H1 (cell line): ENCODE data around the gene POGZ. TPM values are rescaled to one million over a fixed set of nuclear protein-coding genes. Genes with fewer than 3 reads are reported as not detected.

Experiments
- CTCF ChIA-PET: fragments of 300-600 bp; sonication (Branson Sonifier 250); formaldehyde crosslinking; loops from one replicate; lab custom pipeline; 2021; ENCODE audit not compliant: partially characterized antibody; lab: Charles Lee
- POLR2A ChIA-PET: fragments of 300-600 bp; sonication (Branson Sonifier 250); formaldehyde crosslinking; loops from one replicate; lab custom pipeline; 2021; ENCODE audit warnings: inconsistent platforms; ENCODE audit not compliant: partially characterized antibody; lab: Charles Lee
- DNase-seq, 2 experiments: peaks; one replicate each; pipeline versions ENCODE4 v3.0.0 to v3.0.0-alpha.2; 2010 to 2022; ENCODE audit warnings: low spot score in 2 of 2, low read depth in 1 of 2, mixed read lengths in 1 of 2
- FAIRE-seq: peaks from 2 replicates; lab custom pipeline; 2011; peaks lifted over from hg19 to GRCh38; lab: Jason Lieb, UNC
- H2AFZ ChIP-seq: 2 replicates; pipeline ENCODE4 v1.8.1; 2012; ENCODE audit warnings: low read length, inconsistent platforms
- H2AK5ac ChIP-seq: 2 replicates; pipeline ENCODE4 v1.6.1; 2013; ENCODE audit warnings: low read depth, low read length
- H2BK120ac ChIP-seq: replicated peaks from 2 replicates; pipeline ENCODE3; 2013; ENCODE audit warnings: low read depth, low read length, inconsistent platforms
- H2BK12ac ChIP-seq: 2 replicates; pipeline ENCODE4 v1.6.1; 2013; ENCODE audit warnings: low read depth, low read length
- H2BK15ac ChIP-seq: 2 replicates; pipeline ENCODE4 v1.6.1; 2013; ENCODE audit warnings: low read length
- H2BK20ac ChIP-seq: 2 replicates; pipeline ENCODE4 v1.6.1; 2013; ENCODE audit warnings: low read length
- H2BK5ac ChIP-seq: 2 replicates; pipeline ENCODE4 v1.6.1; 2013; ENCODE audit warnings: low read depth, low read length
- H3K14ac ChIP-seq: 2 replicates; pipeline ENCODE4 v1.6.1; 2013; ENCODE audit warnings: inconsistent platforms; ENCODE audit not compliant: insufficient read length
- H3K18ac ChIP-seq: 2 replicates; pipeline ENCODE4 v1.6.1; 2013; ENCODE audit warnings: low read length; ENCODE audit errors: extremely low read depth
- H3K23ac ChIP-seq: 2 replicates; pipeline ENCODE4 v1.6.1; 2013; ENCODE audit warnings: inconsistent platforms; ENCODE audit not compliant: insufficient read length
- H3K23me2 ChIP-seq: 2 replicates; pipeline ENCODE4 v1.6.1; 2013; ENCODE audit warnings: low read depth, low read length
- H3K27ac ChIP-seq: 2 replicates; pipeline ENCODE4 v1.6.1; 2011; ENCODE audit warnings: low read depth, low read length, inconsistent platforms
- H3K27me3 ChIP-seq, 4 experiments: replicated peaks in 1 of 4; 1 replicate in 1 of 4; 2 replicates in 3 of 4; pipeline versions ENCODE4 v1.6.1 to v1.8.1; 2011 to 2013; ENCODE audit warnings: low read length in 3 of 4, mild to moderate bottlenecking in 3 of 4, inconsistent platforms in 2 of 4, mixed read lengths in 2 of 4, moderate library complexity in 1 of 4; ENCODE audit not compliant: control insufficient read depth in 3 of 4, insufficient read depth in 3 of 4; ENCODE audit errors: extremely low read depth in 1 of 4
- H3K36me3 ChIP-seq, 4 experiments: 2 replicates each; pipeline versions ENCODE4 v1.6.1 to v1.8.1; 2011 to 2013; ENCODE audit warnings: mild to moderate bottlenecking in 4 of 4, low read length in 3 of 4, moderate library complexity in 2 of 4, control low read depth in 1 of 4, inconsistent platforms in 1 of 4; ENCODE audit not compliant: insufficient read depth in 4 of 4, control insufficient read depth in 2 of 4
- H3K4ac ChIP-seq: replicated peaks from 2 replicates; pipeline ENCODE3; 2013; ENCODE audit warnings: low read length, low read depth, mixed read lengths, inconsistent platforms; ENCODE audit not compliant: insufficient read length
- H3K4me1 ChIP-seq, 4 experiments: replicated peaks in 1 of 4; 1 replicate in 1 of 4; 2 replicates in 3 of 4; pipeline versions ENCODE4 v1.6.1 to v1.8.1; 2011 to 2013; ENCODE audit warnings: low read length in 3 of 4, inconsistent platforms in 2 of 4, mixed read lengths in 1 of 4; ENCODE audit not compliant: insufficient read depth in 4 of 4, control insufficient read depth in 3 of 4
- H3K4me2 ChIP-seq, 2 experiments: 2 replicates each; pipeline versions ENCODE4 v1.6.1 to v1.8.1; 2011 to 2013; ENCODE audit warnings: low read depth in 2 of 2, low read length in 2 of 2, control low read depth in 1 of 2, inconsistent platforms in 1 of 2, mild to moderate bottlenecking in 1 of 2; ENCODE audit not compliant: insufficient read depth in 1 of 2
- H3K4me3 ChIP-seq, 4 experiments: fragments of 200-600, 300-600 bp in 1 of 4; sonication (generic), shearing (Covaris generic), sonication (Bioruptor Twin) in 1 of 4; 2 replicates each; pipeline versions ENCODE4 v1.5.1 to v1.8.1; 2011 to 2016; ENCODE audit warnings: low read length in 4 of 4, low read depth in 3 of 4, control low read depth in 2 of 4, inconsistent platforms in 2 of 4, mild to moderate bottlenecking in 2 of 4, mixed read lengths in 1 of 4, moderate library complexity in 1 of 4; ENCODE audit not compliant: insufficient read depth in 2 of 4; ENCODE audit errors: extremely low read depth in 1 of 4
- H3K56ac ChIP-seq: replicated peaks from 2 replicates; pipeline ENCODE3; 2013; ENCODE audit warnings: low read depth, mild to moderate bottlenecking, mixed read lengths, low read length, inconsistent platforms; ENCODE audit not compliant: insufficient read length
- H3K79me1 ChIP-seq: 2 replicates; pipeline ENCODE4 v1.6.1; 2013; ENCODE audit warnings: low read depth, low read length, control low read depth
- H3K79me2 ChIP-seq, 2 experiments: 2 replicates each; pipeline versions ENCODE4 v1.6.1 to v1.8.1; 2012 to 2013; ENCODE audit warnings: low read length in 2 of 2, mild to moderate bottlenecking in 2 of 2, inconsistent platforms in 1 of 2; ENCODE audit not compliant: insufficient read depth in 2 of 2, control insufficient read depth in 1 of 2
- H3K9ac ChIP-seq, 4 experiments: replicated peaks in 1 of 4; 1 replicate in 1 of 4; 2 replicates in 3 of 4; pipeline versions ENCODE4 v1.6.1 to v1.8.1; 2011 to 2013; ENCODE audit warnings: low read depth in 3 of 4, low read length in 3 of 4, control low read depth in 2 of 4, mild to moderate bottlenecking in 2 of 4, moderate library complexity in 2 of 4, inconsistent platforms in 1 of 4; ENCODE audit errors: extremely low read depth in 1 of 4
- H3K9me3 ChIP-seq, 2 experiments: 2 replicates each; pipeline versions ENCODE4 v1.6.1 to v1.8.1; 2012 to 2013; ENCODE audit warnings: mild to moderate bottlenecking in 2 of 2, moderate library complexity in 2 of 2, control low read depth in 1 of 2, inconsistent platforms in 1 of 2, low read depth in 1 of 2, low read length in 1 of 2, mixed read lengths in 1 of 2; ENCODE audit not compliant: insufficient read depth in 2 of 2
- H4K20me1 ChIP-seq, 2 experiments: replicated peaks in 1 of 2; 2 replicates each; pipeline versions ENCODE3 to v1.8.1; 2011 to 2013; ENCODE audit warnings: inconsistent platforms in 2 of 2, low read length in 2 of 2, mild to moderate bottlenecking in 1 of 2; ENCODE audit not compliant: insufficient read depth in 2 of 2, control insufficient read depth in 1 of 2
- H4K5ac ChIP-seq: 2 replicates; pipeline ENCODE4 v1.6.1; 2013; ENCODE audit warnings: low read length, low read depth, mixed read lengths, inconsistent platforms; ENCODE audit not compliant: insufficient read length
- H4K8ac ChIP-seq: 2 replicates; pipeline ENCODE4 v1.8.0; 2013; ENCODE audit warnings: mild to moderate bottlenecking, moderate library complexity, low read length, inconsistent platforms; ENCODE audit not compliant: insufficient read depth; ENCODE audit errors: extremely low read depth
- H4K91ac ChIP-seq: replicated peaks from 2 replicates; pipeline ENCODE3; 2013; ENCODE audit warnings: low read length, mixed read lengths, inconsistent platforms; ENCODE audit not compliant: insufficient read length
- SP4 ChIP-seq: IDR thresholded peaks from 2 replicates; pipeline ENCODE4 v1.6.1; 2012; ENCODE audit warnings: low read length, inconsistent platforms
- TAF1 ChIP-seq: IDR thresholded peaks from 2 replicates; pipeline ENCODE4 v1.6.1; 2011; ENCODE audit warnings: mild to moderate bottlenecking, low read depth, low read length
- WGBS, 2 experiments: shearing (Covaris generic) in 1 of 2; methylation state at CpG; one replicate each; pipeline versions ENCODE4 v1.1.6 to v1.1.7; 2013 to 2015; ENCODE audit warnings: low lambda C conversion rate in 2 of 2, mixed read lengths in 2 of 2, inconsistent platforms in 1 of 2, low coverage in 1 of 2, missing lambda C conversion rate in 1 of 2; ENCODE audit not compliant: insufficient replicate concordance in 2 of 2, insufficient coverage in 1 of 2, insufficient read length in 1 of 2; ENCODE audit errors: extremely low coverage in 1 of 2, missing lambda C conversion rate in 1 of 2; 5-methylcytosine and 5-hydroxymethylcytosine counted together
- polyA plus RNA-seq, 7 experiments: library from polyadenylated mRNA; depleted of rRNA in 3 of 7; stranded (reverse) in 5 of 7; unstranded in 2 of 7; fragments of >200 nt in 5 of 7; fragments of 200-250 nt in 2 of 7; gene quantifications; 1 replicate in 5 of 7; 2 replicates in 1 of 7; 4 replicates in 1 of 7; pipeline versions ENCODE4 v1.2.1 to v1.2.3, GENCODE V29; 2011 to 2013; ENCODE audit warnings: missing spikeins in 2 of 7, mixed read lengths in 2 of 7
- total RNA-seq: library from RNA; stranded (reverse); fragmentation: NEBNext Ultra II Directional; extraction: Animal tissue kit (Norgen Biotek cat#: 25700); gene quantifications from 2 replicates; pipeline ENCODE4 v1.2.1, GENCODE V29; 2021

The POGZ gene
- total and polyA plus RNA-seq, 2 of the 8 experiments (the other 6 are each of a cell fraction or from before 2014, with no cell fraction given): 66.4 to 105 TPM

DNA sequence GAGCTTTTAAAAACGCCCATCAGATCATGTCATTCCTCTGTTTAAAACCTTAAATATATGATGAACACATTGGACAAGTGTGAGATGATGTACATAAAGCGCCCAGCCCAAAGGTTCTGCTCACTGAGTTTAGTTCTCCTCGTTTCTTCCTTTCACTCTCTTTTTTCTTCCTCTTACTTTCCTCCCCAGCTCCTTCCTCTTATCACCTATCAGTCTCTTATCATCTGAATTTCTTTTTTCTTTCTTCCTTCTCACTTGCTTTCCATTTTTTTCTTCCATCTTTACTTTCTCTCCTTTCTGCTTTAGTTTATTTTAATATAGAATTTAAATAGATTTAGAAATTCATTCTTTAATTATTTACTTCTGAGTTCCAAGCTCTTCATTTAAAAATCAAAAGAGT is 17.8 kb upstream of the POGZ start:
- no peaks in the 10 kb centered on the region for H3K27me3 ChIP-seq
- POLR2A ChIA-PET: interaction anchor here (8.6 kb wide), 1 partner anchor 17 kb away, joined by 91 read pairs; the partner anchor contains the start of gene POGZ

More for the DNA sequence above, 17.8 kb upstream of the POGZ start:
- Histone ChIP-seq H3K4me1 (no peaks in the 10 kb centered on the region; a peak in 1 of 7 replicates), H3K79me2 (no peaks in the 10 kb centered on the region), H3K9me3 (no peaks in the 10 kb centered on the region), H3K79me1 (no peaks in the 10 kb centered on the region), H4K5ac (no peak overlapping the region), H4K91ac (no peak overlapping the region), H2BK5ac (no peak overlapping the region), H3K14ac (no peak overlapping the region), H3K18ac (no peak overlapping the region), H2BK120ac (no peak overlapping the region), H4K20me1 (no peaks in the 10 kb centered on the region), H3K4ac (no peak overlapping the region), H3K4me2 (no peak overlapping the region), H2BK15ac (no peak overlapping the region), H2BK12ac (no peak overlapping the region), H3K23ac (no peak overlapping the region), H2AFZ (no peak overlapping the region), H3K9ac (no peak overlapping the region), H3K23me2 (no peaks in the 10 kb centered on the region), H3K36me3 (no peaks in the 10 kb centered on the region), H3K4me3 (no peak overlapping the region), H4K8ac (no peak overlapping the region), H2BK20ac (no peak overlapping the region), H3K56ac (no peak overlapping the region), H3K27ac (no peak overlapping the region), H2AK5ac (no peak overlapping the region)
- TF ChIP-seq TAF1: no peak
- TF ChIP-seq SP4: no peak
- FAIRE-seq (no peak), DNase-seq (no peak)
- CTCF ChIA-PET: interaction anchor here (1.6 to 1.9 kb wide), 2 partner anchors 9 to 12 kb away, joined by 3 to 5 read pairs; no protein-coding TSS in a partner anchor
- WGBS, 2 experiments: 84% methylated on average over 3 of the region's 3 CpGs; no CpG with 5 or more reads in 1 of the 2 experiments
